MM.1S (cell line): ENCODE results near the gene RARA.

Experiments used
- EZH2 ChIP-seq: fragments of 300-600 bp; sonication (generic); optimal IDR thresholded peaks from 2 replicates; pipeline ENCODE3; 2017; ENCODE audit warnings: low read depth, mild to moderate bottlenecking, antibody characterized with exemption, low read length, mixed read lengths
- EZH2phosphoT487 ChIP-seq: fragments of 300-600 bp; sonication (generic); IDR thresholded peaks from 2 replicates; pipeline ENCODE4 v1.6.1; 2018; ENCODE audit warnings: antibody characterized with exemption, low read length
- TF ChIP-seq, protein P1 (sequence below): fragments of 300-600 bp; sonication (generic); IDR thresholded peaks from 2 replicates; pipeline ENCODE4 v1.5.1; 2016; ENCODE audit warnings: antibody characterized with exemption, low read length, mixed read lengths

DNA sequence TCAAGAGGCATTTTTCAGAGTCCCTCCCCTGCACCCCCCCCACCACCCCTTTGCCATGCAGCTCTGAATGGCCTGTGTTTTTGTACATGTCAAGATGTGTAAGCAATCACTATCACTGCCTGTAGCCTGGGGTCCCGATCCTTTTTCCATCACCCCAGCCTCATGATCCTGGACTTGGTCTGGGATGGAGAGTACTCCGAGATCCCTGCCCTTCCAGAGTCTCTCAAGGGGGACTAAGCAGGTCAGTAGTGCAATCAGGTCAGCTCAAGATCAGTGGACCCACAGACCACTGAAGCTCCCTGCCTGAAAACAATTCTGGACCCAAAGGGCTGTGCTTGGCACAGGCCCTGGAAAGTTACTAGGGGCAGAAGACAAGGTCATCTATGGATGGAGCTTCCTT lies 63.1 kb downstream of the RARA start:
- TF ChIP-seq, protein P1, sequence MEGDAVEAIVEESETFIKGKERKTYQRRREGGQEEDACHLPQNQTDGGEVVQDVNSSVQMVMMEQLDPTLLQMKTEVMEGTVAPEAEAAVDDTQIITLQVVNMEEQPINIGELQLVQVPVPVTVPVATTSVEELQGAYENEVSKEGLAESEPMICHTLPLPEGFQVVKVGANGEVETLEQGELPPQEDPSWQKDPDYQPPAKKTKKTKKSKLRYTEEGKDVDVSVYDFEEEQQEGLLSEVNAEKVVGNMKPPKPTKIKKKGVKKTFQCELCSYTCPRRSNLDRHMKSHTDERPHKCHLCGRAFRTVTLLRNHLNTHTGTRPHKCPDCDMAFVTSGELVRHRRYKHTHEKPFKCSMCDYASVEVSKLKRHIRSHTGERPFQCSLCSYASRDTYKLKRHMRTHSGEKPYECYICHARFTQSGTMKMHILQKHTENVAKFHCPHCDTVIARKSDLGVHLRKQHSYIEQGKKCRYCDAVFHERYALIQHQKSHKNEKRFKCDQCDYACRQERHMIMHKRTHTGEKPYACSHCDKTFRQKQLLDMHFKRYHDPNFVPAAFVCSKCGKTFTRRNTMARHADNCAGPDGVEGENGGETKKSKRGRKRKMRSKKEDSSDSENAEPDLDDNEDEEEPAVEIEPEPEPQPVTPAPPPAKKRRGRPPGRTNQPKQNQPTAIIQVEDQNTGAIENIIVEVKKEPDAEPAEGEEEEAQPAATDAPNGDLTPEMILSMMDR = no peak
- no peak for TF ChIP-seq EZH2phosphoT487
- TF ChIP-seq EZH2 = no peak
